Measurements from ENCODE around the gene PRSS53.

DNA sequence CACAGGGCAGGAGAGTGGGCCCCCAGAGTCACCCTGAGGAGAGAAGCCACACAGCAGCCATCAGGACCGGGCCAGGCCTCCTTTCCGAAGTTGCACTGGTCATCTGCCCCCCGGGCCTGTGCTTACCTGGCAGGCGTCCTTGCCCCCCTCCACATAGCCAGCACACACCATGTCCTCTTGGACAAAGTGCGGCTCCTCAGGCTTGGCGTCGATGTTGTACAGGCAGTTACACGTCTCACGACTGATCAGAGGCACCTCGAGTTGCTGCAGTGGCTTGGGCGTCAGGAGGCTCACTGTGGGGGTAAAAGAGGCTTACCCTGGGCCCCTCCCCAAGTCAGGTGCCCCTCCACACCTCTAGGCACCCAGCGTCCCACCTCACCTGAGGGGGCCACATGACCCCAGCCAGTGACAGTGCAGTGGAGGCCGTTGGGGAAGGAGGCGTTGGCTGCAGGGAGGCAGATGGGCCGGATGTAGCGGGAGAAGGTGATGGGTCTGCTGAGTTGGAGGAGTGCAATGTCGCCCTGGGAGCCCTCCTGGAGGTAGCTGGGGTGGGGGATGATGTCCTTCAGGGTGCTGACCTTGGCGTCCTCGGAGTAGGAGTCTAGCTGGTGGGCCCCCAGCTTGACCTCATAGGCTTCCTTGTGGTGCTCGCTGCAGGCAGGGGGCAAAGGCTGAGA is 43.7 kb upstream of the PRSS53 start:
- TF ChIP-seq POLR2A (IDR thresholded peaks at IDR 0.05): no peak
- TF ChIP-seq, protein P1, sequence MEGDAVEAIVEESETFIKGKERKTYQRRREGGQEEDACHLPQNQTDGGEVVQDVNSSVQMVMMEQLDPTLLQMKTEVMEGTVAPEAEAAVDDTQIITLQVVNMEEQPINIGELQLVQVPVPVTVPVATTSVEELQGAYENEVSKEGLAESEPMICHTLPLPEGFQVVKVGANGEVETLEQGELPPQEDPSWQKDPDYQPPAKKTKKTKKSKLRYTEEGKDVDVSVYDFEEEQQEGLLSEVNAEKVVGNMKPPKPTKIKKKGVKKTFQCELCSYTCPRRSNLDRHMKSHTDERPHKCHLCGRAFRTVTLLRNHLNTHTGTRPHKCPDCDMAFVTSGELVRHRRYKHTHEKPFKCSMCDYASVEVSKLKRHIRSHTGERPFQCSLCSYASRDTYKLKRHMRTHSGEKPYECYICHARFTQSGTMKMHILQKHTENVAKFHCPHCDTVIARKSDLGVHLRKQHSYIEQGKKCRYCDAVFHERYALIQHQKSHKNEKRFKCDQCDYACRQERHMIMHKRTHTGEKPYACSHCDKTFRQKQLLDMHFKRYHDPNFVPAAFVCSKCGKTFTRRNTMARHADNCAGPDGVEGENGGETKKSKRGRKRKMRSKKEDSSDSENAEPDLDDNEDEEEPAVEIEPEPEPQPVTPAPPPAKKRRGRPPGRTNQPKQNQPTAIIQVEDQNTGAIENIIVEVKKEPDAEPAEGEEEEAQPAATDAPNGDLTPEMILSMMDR (IDR thresholded peaks at IDR 0.05): no peak

Data from testis (tissue), 2 donors.